HTR-8/SVneo (cell line): ENCODE data around the gene ADGRA3.

Source experiments
- DNase-seq: peaks from one replicate; pipeline ENCODE4 v3.0.0; 2011; ENCODE audit warnings: low spot score, mixed read lengths; ENCODE audit not compliant: insufficient read length
- FAIRE-seq: peaks from 2 replicates; lab custom pipeline; 2011; peaks lifted over from hg19 to GRCh38; lab: Jason Lieb, UNC

ADGRA3 gene

GRCh38 chr4:22514481-22514880, 1.4 kb downstream of the ADGRA3 start:
- DNase-seq (no peak), FAIRE-seq (no peak)

GRCh38 chr4:22514001-22514400, 1.9 kb downstream of the ADGRA3 start:
- FAIRE-seq = no peak
- DNase-seq = peak; percentile 23

- no peak for FAIRE-seq
- no peak for DNase-seq
Observed at GRCh38 chr4:22512306-22512705, 3.6 kb downstream of the ADGRA3 start.

- DNase-seq (no peak), FAIRE-seq (no peak)
Observed at GRCh38 chr4:22510750-22511149, 5.1 kb downstream of the ADGRA3 start.

- FAIRE-seq (no peak), DNase-seq (no peak)
Observed at GRCh38 chr4:22508376-22508775, 7.5 kb downstream of the ADGRA3 start.

- DNase-seq = no peak
- FAIRE-seq = no peak
Observed at GRCh38 chr4:22504922-22505321, 10.9 kb downstream of the ADGRA3 start.

- FAIRE-seq (no peak), DNase-seq (no peak)
Observed at GRCh38 chr4:22504447-22504846, 11.4 kb downstream of the ADGRA3 start.

GRCh38 chr4:22502895-22503814, 12.7 kb downstream of the ADGRA3 start:
- FAIRE-seq = no peak

GRCh38 chr4:22501715-22502095, 14.2 kb downstream of the ADGRA3 start:
- DNase-seq = no peak
- no peak for FAIRE-seq

More at GRCh38 chr4:22502895-22503814, 12.7 kb downstream of the ADGRA3 start:
- DNase-seq = no peak

- no peak for FAIRE-seq
- DNase-seq = no peak
Observed at GRCh38 chr4:22500831-22501714, 14.8 kb downstream of the ADGRA3 start.

GRCh38 chr4:22500128-22500611, 15.7 kb downstream of the ADGRA3 start:
- FAIRE-seq = no peak
- DNase-seq = no peak

GRCh38 chr4:22498866-22499265, 17.0 kb downstream of the ADGRA3 start:
- FAIRE-seq (no peak), DNase-seq (no peak)

GRCh38 chr4:22496165-22496813, 19.6 kb downstream of the ADGRA3 start:
- no peak for DNase-seq
- FAIRE-seq = no peak

GRCh38 chr4:22493523-22493922, 22.3 kb downstream of the ADGRA3 start:
- FAIRE-seq = no peak
- DNase-seq = no peak

GRCh38 chr4:22492987-22493386, 22.9 kb downstream of the ADGRA3 start:
- FAIRE-seq (no peak), DNase-seq (no peak)

GRCh38 chr4:22491939-22492338, 23.9 kb downstream of the ADGRA3 start:
- FAIRE-seq (no peak), DNase-seq (no peak)

- FAIRE-seq (no peak), DNase-seq (no peak)
Observed at GRCh38 chr4:22490718-22491315, 25.0 kb downstream of the ADGRA3 start.

- no peak for FAIRE-seq
- DNase-seq = no peak
Observed at GRCh38 chr4:22488106-22488505, 27.8 kb downstream of the ADGRA3 start.

GRCh38 chr4:22487328-22487727, 28.5 kb downstream of the ADGRA3 start:
- DNase-seq (no peak), FAIRE-seq (no peak)

- FAIRE-seq (no peak), DNase-seq (no peak)
Observed at GRCh38 chr4:22486276-22486675, 29.6 kb downstream of the ADGRA3 start.
